ENCODE measurements around the gene ZNF496. TPM values are rescaled to one million over a fixed set of nuclear protein-coding genes. Genes with fewer than 3 reads are reported as not detected.

ZNF496 gene
- total and polyA plus RNA-seq, 2 of the 4 experiments (the other 2 are of a cell fraction) = 11.7 to 16.2 TPM

GRCh38 chr1:247359559-247359958 is 27.9 kb upstream of the ZNF496 start:
- no peak overlapping the region for H3K4me3 ChIP-seq (ENCODE audit: insufficient read depth, low read depth, low read length)
- POLR2A ChIA-PET (ENCODE audit: unreplicated experiment) = no interaction called here
- 0 out of 2 replicates have a peak, but pooled peaks cover 3% of the 10 kb centered on the region for H3K9me1 ChIP-seq (ENCODE audit: insufficient read depth, low read length)
- no peak overlapping the region for H2AK9ac ChIP-seq (replicated peaks; ENCODE audit: low read depth, low read length, poor library complexity)
- H3K9ac ChIP-seq (ENCODE audit: low read depth, low read length) = no peak overlapping the region
- H3K23ac ChIP-seq (ENCODE audit: low read depth, low read length) = no peak overlapping the region
- H2BK5ac ChIP-seq (ENCODE audit: low read depth, low read length, poor library complexity, severe bottlenecking) = no peak overlapping the region
- no peak overlapping the region for H3K4me2 ChIP-seq (ENCODE audit: low read depth, low read length)
- H2BK15ac ChIP-seq (ENCODE audit: low read depth, low read length) = no peak overlapping the region
- no peak overlapping the region for H2BK120ac ChIP-seq (ENCODE audit: low read depth, low read length)
- no peak for DNase-seq
- H4K5ac ChIP-seq (ENCODE audit: low read depth, low read length) = no peak overlapping the region
- H3K27me3 ChIP-seq (ENCODE audit: control insufficient read depth, insufficient read depth, low read length) = no peaks in the 10 kb centered on the region
- intact Hi-C loops (cut with micrococcal nuclease) = no loop called here
- H4K91ac ChIP-seq (ENCODE audit: insufficient read depth, low read depth, low read length) = no peak overlapping the region
- no peak overlapping the region for H4K8ac ChIP-seq (ENCODE audit: low read depth in 2 of 2, low read length in 2 of 2)
- no peak overlapping the region for H2AFZ ChIP-seq (replicated peaks; ENCODE audit: low read length, poor library complexity)
- peaks cover 11% of the 10 kb centered on the region; the same call in 1 of the 2 replicates for H3K4me1 ChIP-seq (ENCODE audit: control insufficient read depth, insufficient read depth, low read length)
- no peak overlapping the region for H3K4ac ChIP-seq (ENCODE audit: low read depth, low read length)
- H3K27ac ChIP-seq (ENCODE audit: insufficient read depth, low read length) = no peak overlapping the region
- no peaks in the 10 kb centered on the region for H3K9me3 ChIP-seq (ENCODE audit: control insufficient read depth, insufficient read depth, low read length)
- H4K20me1 ChIP-seq (ENCODE audit: insufficient read depth, low read length) = no peaks in the 10 kb centered on the region
- H3K18ac ChIP-seq (ENCODE audit: low read depth, low read length) = no peak overlapping the region
- no CpG with 5 or more reads among the region's 6 CpGs for WGBS, 2 experiments (ENCODE audit: extremely low coverage in 2 of 2, insufficient read length in 1 of 2)
- no peak for TF ChIP-seq USF2 (IDR thresholded peaks at IDR 0.05; ENCODE audit: low read depth, low read length)
- TF ChIP-seq, protein P1, sequence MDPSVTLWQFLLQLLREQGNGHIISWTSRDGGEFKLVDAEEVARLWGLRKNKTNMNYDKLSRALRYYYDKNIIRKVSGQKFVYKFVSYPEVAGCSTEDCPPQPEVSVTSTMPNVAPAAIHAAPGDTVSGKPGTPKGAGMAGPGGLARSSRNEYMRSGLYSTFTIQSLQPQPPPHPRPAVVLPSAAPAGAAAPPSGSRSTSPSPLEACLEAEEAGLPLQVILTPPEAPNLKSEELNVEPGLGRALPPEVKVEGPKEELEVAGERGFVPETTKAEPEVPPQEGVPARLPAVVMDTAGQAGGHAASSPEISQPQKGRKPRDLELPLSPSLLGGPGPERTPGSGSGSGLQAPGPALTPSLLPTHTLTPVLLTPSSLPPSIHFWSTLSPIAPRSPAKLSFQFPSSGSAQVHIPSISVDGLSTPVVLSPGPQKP (IDR thresholded peaks at IDR 0.05; ENCODE audit: borderline replicate concordance, low read depth, low read length) = no peak
- no peak for TF ChIP-seq FOS (IDR thresholded peaks at IDR 0.05; ENCODE audit: low read depth, low read length)
- TF ChIP-seq MAFK (IDR thresholded peaks at IDR 0.05; ENCODE audit: low read depth, low read length) = no peak
- TF ChIP-seq RFX5 (IDR thresholded peaks at IDR 0.05; ENCODE audit: low read depth, low read length) = no peak
- TF ChIP-seq MXI1 (IDR thresholded peaks at IDR 0.05; ENCODE audit: borderline replicate concordance, low read depth, low read length) = no peak
- TF ChIP-seq CEBPB (IDR thresholded peaks at IDR 0.05; ENCODE audit: low read depth, low read length) = no peak
- no peak for TF ChIP-seq NFE2L2 (IDR thresholded peaks at IDR 0.05; ENCODE audit: low read depth, low read length)
- TF ChIP-seq MAZ (IDR thresholded peaks at IDR 0.05; ENCODE audit: borderline replicate concordance, low read depth, low read length) = no peak
- TF ChIP-seq RAD21 (IDR thresholded peaks at IDR 0.05; ENCODE audit: low read length) = no peak
- no peak for TF ChIP-seq BHLHE40 (IDR thresholded peaks at IDR 0.05; ENCODE audit: low read depth, low read length)
- TF ChIP-seq, protein P2, sequence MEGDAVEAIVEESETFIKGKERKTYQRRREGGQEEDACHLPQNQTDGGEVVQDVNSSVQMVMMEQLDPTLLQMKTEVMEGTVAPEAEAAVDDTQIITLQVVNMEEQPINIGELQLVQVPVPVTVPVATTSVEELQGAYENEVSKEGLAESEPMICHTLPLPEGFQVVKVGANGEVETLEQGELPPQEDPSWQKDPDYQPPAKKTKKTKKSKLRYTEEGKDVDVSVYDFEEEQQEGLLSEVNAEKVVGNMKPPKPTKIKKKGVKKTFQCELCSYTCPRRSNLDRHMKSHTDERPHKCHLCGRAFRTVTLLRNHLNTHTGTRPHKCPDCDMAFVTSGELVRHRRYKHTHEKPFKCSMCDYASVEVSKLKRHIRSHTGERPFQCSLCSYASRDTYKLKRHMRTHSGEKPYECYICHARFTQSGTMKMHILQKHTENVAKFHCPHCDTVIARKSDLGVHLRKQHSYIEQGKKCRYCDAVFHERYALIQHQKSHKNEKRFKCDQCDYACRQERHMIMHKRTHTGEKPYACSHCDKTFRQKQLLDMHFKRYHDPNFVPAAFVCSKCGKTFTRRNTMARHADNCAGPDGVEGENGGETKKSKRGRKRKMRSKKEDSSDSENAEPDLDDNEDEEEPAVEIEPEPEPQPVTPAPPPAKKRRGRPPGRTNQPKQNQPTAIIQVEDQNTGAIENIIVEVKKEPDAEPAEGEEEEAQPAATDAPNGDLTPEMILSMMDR (conservative IDR thresholded peaks at IDR 0.05; ENCODE audit: low read depth, low read length) = no peak
- TF ChIP-seq POLR2A (IDR thresholded peaks at IDR 0.05; ENCODE audit: low read depth, low read length) = no peak
- no peak for TF ChIP-seq RCOR1 (IDR thresholded peaks at IDR 0.05; ENCODE audit: insufficient replicate concordance, low read length)
- no peak for TF ChIP-seq CHD1 (IDR thresholded peaks at IDR 0.05; ENCODE audit: low read depth, low read length)
- TF ChIP-seq SMC3 (IDR thresholded peaks at IDR 0.05; ENCODE audit: low read depth, low read length) = no peak
- no peak overlapping the region for H3K14ac ChIP-seq (replicated peaks; ENCODE audit: low read depth, low read length)
- ATAC-seq (ENCODE audit: low read depth) = no peak
- no TSS peak for BruUV-seq (replicated peaks)
- H3K79me1 ChIP-seq (ENCODE audit: low read depth in 1 of 2, low read length in 2 of 2) = no peaks in the 10 kb centered on the region
- dilution Hi-C loops (cut with HindIII; ENCODE audit: low sequenced_read_pairs, unreplicated experiment) = no loop called here
- CTCF ChIA-PET = interaction anchor here (0.9 kb wide), 1 partner anchor 13 kb away, joined by 3 read pairs; no protein-coding TSS in a partner anchor
- H2AK5ac ChIP-seq (ENCODE audit: low read depth, low read length) = no peak overlapping the region
- no peak overlapping the region for H3K56ac ChIP-seq (ENCODE audit: extremely low read depth, insufficient read depth, low read length)
- no peak overlapping the region for H2BK20ac ChIP-seq (ENCODE audit: low read depth, low read length)
- H3K36me3 ChIP-seq (ENCODE audit: control insufficient read depth, insufficient read depth, low read length) = no peaks in the 10 kb centered on the region
- in situ Hi-C loops (cut with MboI; ENCODE audit: low sequenced_read_pairs) = no loop called here
